Mesothelial cell of epicardium (in vitro differentiated cells): Measurements from ENCODE around the gene LRRN4. TPM values are rescaled to one million over a fixed set of nuclear protein-coding genes. Genes with fewer than 3 reads are reported as not detected.
"Not testable (repeated sequence)": the region's sequence is repeated elsewhere in the genome, so short reads cannot be mapped to it uniquely, and the experiment has no call there.

Source experiments
- DNase-seq, 2 experiments: peaks; one replicate each; pipeline ENCODE4 v3.0.0; 2021; ENCODE audit warnings: low spot score in 2 of 2; ENCODE audit not compliant: unreplicated experiment in 2 of 2
- H3K27ac Mint-ChIP-seq: 2 replicates; pipeline ENCODE4 v1.8.0; 2021; ENCODE audit warnings: mixed read lengths
- H3K27me3 Mint-ChIP-seq: 2 replicates; pipeline ENCODE4 v1.8.0; 2021; ENCODE audit warnings: low read depth, mixed read lengths
- H3K36me3 Mint-ChIP-seq: 2 replicates; pipeline ENCODE4 v1.8.0; 2021; ENCODE audit warnings: mixed read lengths
- H3K4me1 Mint-ChIP-seq: 2 replicates; pipeline ENCODE4 v1.8.0; 2021; ENCODE audit warnings: mixed read lengths
- H3K4me3 Mint-ChIP-seq: 2 replicates; pipeline ENCODE4 v1.8.0; 2021; ENCODE audit warnings: mild to moderate bottlenecking, moderate library complexity, mixed read lengths
- H3K9me3 Mint-ChIP-seq: 2 replicates; pipeline ENCODE4 v1.8.0; 2021; ENCODE audit warnings: mixed read lengths
- CTCF ChIP-seq: fragments of 200-600 bp; sonication (generic); IDR thresholded peaks from one replicate; pipeline ENCODE4 v1.5.0; 2021; ENCODE audit warnings: antibody characterized with exemption; ENCODE audit not compliant: unreplicated experiment
- total RNA-seq: library from RNA; stranded (reverse); gene quantifications from 3 replicates; pipeline ENCODE4 v1.2.1, GENCODE V29; 2021

Gene LRRN4
- total RNA-seq, 1 donor from 2014 or later, result 78.8 TPM

GRCh38 chr20:6055161-6055783 lies 1.4 kb upstream of the LRRN4 start:
- no peak for TF ChIP-seq CTCF
- DNase-seq, result no peak
- Mint-ChIP-seq H3K27ac (peak overlapping the region; percentile 100), H3K4me3 (peak overlapping the region; percentile 51), H3K27me3 (peaks cover 8% of the 10 kb centered on the region), H3K4me1 (peaks cover 79% of the 10 kb centered on the region), H3K36me3 (peaks cover 2% of the 10 kb centered on the region), H3K9me3 (no peaks in the 10 kb centered on the region)

- H3K4me3 Mint-ChIP-seq, result peak overlapping the region; percentile 51
- not testable (repeated sequence) for H3K27me3 Mint-ChIP-seq
Measured at GRCh38 chr20:6054689-6055051, 810 bp upstream of the LRRN4 start.

GRCh38 chr20:6053064-6053775 lies 640 bp downstream of the LRRN4 start:
- H3K27ac Mint-ChIP-seq, result peak overlapping the region; percentile 100
- H3K9me3 Mint-ChIP-seq, result no peaks in the 10 kb centered on the region
- H3K27me3 Mint-ChIP-seq, result peaks cover 9% of the 10 kb centered on the region
- peaks cover 66% of the 10 kb centered on the region for H3K4me1 Mint-ChIP-seq
- H3K4me3 Mint-ChIP-seq, result peak overlapping the region; percentile 69
- no peak for DNase-seq
- no peak for TF ChIP-seq CTCF
- peaks cover 15% of the 10 kb centered on the region for H3K36me3 Mint-ChIP-seq

More at GRCh38 chr20:6054689-6055051, 810 bp upstream of the LRRN4 start:
- H3K36me3 Mint-ChIP-seq, DNase-seq, H3K9me3 Mint-ChIP-seq: not testable (repeated sequence)
- Mint-ChIP-seq H3K27ac (peak overlapping the region; percentile 100), H3K4me1 (peaks cover 78% of the 10 kb centered on the region)

- DNase-seq, result no peak
- peaks cover 19% of the 10 kb centered on the region for H3K36me3 Mint-ChIP-seq
- TF ChIP-seq CTCF, result no peak
- H3K9me3 Mint-ChIP-seq, result no peaks in the 10 kb centered on the region
- peaks cover 57% of the 10 kb centered on the region for H3K4me1 Mint-ChIP-seq
- peak overlapping the region; percentile 72 for H3K4me3 Mint-ChIP-seq
- peak overlapping the region; percentile 84 for H3K27ac Mint-ChIP-seq
- peaks cover 9% of the 10 kb centered on the region for H3K27me3 Mint-ChIP-seq
Measured at GRCh38 chr20:6051505-6051904, 2.4 kb downstream of the LRRN4 start.

- Mint-ChIP-seq H3K27me3 (peaks cover 9% of the 10 kb centered on the region), H3K9me3 (no peaks in the 10 kb centered on the region), H3K36me3 (peaks cover 32% of the 10 kb centered on the region), H3K27ac (no peak overlapping the region), H3K4me1 (peaks cover 33% of the 10 kb centered on the region), H3K4me3 (no peak overlapping the region)
- no peak for DNase-seq
- no peak for TF ChIP-seq CTCF
Measured at GRCh38 chr20:6048391-6048790, 5.5 kb downstream of the LRRN4 start.

GRCh38 chr20:6046432-6046831 lies 7.4 kb downstream of the LRRN4 start:
- DNase-seq, result no peak
- Mint-ChIP-seq H3K4me1 (peaks cover 19% of the 10 kb centered on the region), H3K27ac (no peak overlapping the region), H3K9me3 (no peaks in the 10 kb centered on the region), H3K4me3 (no peak overlapping the region), H3K36me3 (peaks cover 41% of the 10 kb centered on the region), H3K27me3 (peaks cover 4% of the 10 kb centered on the region)
- no peak for TF ChIP-seq CTCF
